Mesenchymal stem cell (in vitro differentiated cells and primary cell): ENCODE measurements around the gene RPS6KA5.
"Not testable (repeated sequence)": the region's sequence is repeated elsewhere in the genome, so short reads cannot be mapped to it uniquely, and the experiment has no call there.

Source experiments
- DNase-seq: peaks from one replicate; pipeline ENCODE4 v3.0.0-alpha.2; 2013
- H2AFZ ChIP-seq: one replicate; pipeline ENCODE4 v1.6.1; 2013; ENCODE audit warnings: low read depth, mild to moderate bottlenecking, control low read depth, inconsistent platforms, low read length, moderate library complexity
- H2AK5ac ChIP-seq: 2 replicates; pipeline ENCODE4 v1.6.1; 2013; ENCODE audit warnings: low read length, moderate library complexity, mild to moderate bottlenecking, inconsistent platforms; ENCODE audit not compliant: severe bottlenecking
- H2BK120ac ChIP-seq: one replicate; pipeline ENCODE4 v1.6.1; 2013; ENCODE audit warnings: low read depth, mild to moderate bottlenecking, inconsistent platforms, low read length, moderate library complexity
- H2BK12ac ChIP-seq, 2 experiments: one replicate each; pipeline ENCODE4 v1.6.1; 2013; ENCODE audit warnings: inconsistent platforms in 2 of 2, low read length in 2 of 2, mild to moderate bottlenecking in 2 of 2, moderate library complexity in 2 of 2, control low read depth in 1 of 2
- H2BK15ac ChIP-seq: one replicate; pipeline ENCODE4 v1.6.1; 2013; ENCODE audit warnings: mild to moderate bottlenecking, low read depth, inconsistent platforms; ENCODE audit not compliant: poor library complexity, severe bottlenecking
- H2BK5ac ChIP-seq: 2 replicates; pipeline ENCODE4 v1.6.1; 2013; ENCODE audit warnings: low read depth, mild to moderate bottlenecking, low read length, control low read depth, inconsistent platforms; ENCODE audit not compliant: poor library complexity, severe bottlenecking
- H3K14ac ChIP-seq, 2 experiments: one replicate each; pipeline ENCODE4 v1.6.1; 2013; ENCODE audit warnings: inconsistent platforms in 2 of 2, low read length in 2 of 2, control low read depth in 1 of 2, mild to moderate bottlenecking in 1 of 2, moderate library complexity in 1 of 2
- H3K18ac ChIP-seq, 2 experiments: one replicate each; pipeline ENCODE4 v1.6.1; 2013; ENCODE audit warnings: inconsistent platforms in 2 of 2, low read length in 2 of 2, control low read depth in 1 of 2, low read depth in 1 of 2, mild to moderate bottlenecking in 1 of 2
- H3K23ac ChIP-seq, 2 experiments: one replicate each; pipeline ENCODE4 v1.6.1; 2013; ENCODE audit warnings: inconsistent platforms in 2 of 2, low read length in 2 of 2, mild to moderate bottlenecking in 2 of 2, moderate library complexity in 2 of 2, control low read depth in 1 of 2
- H3K27ac ChIP-seq: 2 replicates; pipeline ENCODE4 v1.5.1; 2013; ENCODE audit warnings: mild to moderate bottlenecking, moderate library complexity, low read length, control low read depth, inconsistent platforms; ENCODE audit not compliant: poor library complexity, severe bottlenecking
- H3K27me3 ChIP-seq, 2 experiments: 2 replicates each; pipeline versions ENCODE4 v1.6.1 to v1.7.0; 2013; ENCODE audit warnings: low read length in 2 of 2, mild to moderate bottlenecking in 2 of 2, moderate library complexity in 2 of 2, control low read depth in 1 of 2, inconsistent platforms in 1 of 2; ENCODE audit not compliant: control insufficient read depth in 1 of 2, insufficient read depth in 1 of 2
- H3K36me3 ChIP-seq, 2 experiments: 2 replicates each; pipeline versions ENCODE4 v1.6.1 to v1.7.0; 2013; ENCODE audit warnings: low read length in 2 of 2, control low read depth in 1 of 2, inconsistent platforms in 1 of 2, low read depth in 1 of 2, mild to moderate bottlenecking in 1 of 2; ENCODE audit not compliant: insufficient read depth in 2 of 2, control insufficient read depth in 1 of 2
- H3K4ac ChIP-seq, 2 experiments: one replicate each; pipeline ENCODE4 v1.6.1; 2013; ENCODE audit warnings: inconsistent platforms in 2 of 2, low read length in 2 of 2, mild to moderate bottlenecking in 2 of 2, moderate library complexity in 2 of 2, control low read depth in 1 of 2, low read depth in 1 of 2
- H3K4me1 ChIP-seq: 2 replicates; pipeline ENCODE4 v1.6.1; 2013; ENCODE audit warnings: low read depth, low read length, control low read depth; ENCODE audit not compliant: control insufficient read depth, insufficient read depth
- H3K4me2 ChIP-seq: 2 replicates; pipeline ENCODE4 v1.6.1; 2013; ENCODE audit warnings: low read length, mild to moderate bottlenecking, inconsistent platforms; ENCODE audit not compliant: poor library complexity, severe bottlenecking
- H3K4me3 ChIP-seq, 2 experiments: 2 replicates each; pipeline versions ENCODE4 v1.5.1 to v1.7.0; 2013; ENCODE audit warnings: low read length in 2 of 2, mild to moderate bottlenecking in 2 of 2, control low read depth in 1 of 2, low read depth in 1 of 2; ENCODE audit not compliant: insufficient read depth in 1 of 2
- H3K79me1 ChIP-seq: replicated peaks from 2 replicates; pipeline ENCODE4 v1.6.1; 2013; ENCODE audit warnings: mild to moderate bottlenecking, control low read depth, low read length, inconsistent platforms; ENCODE audit not compliant: poor library complexity, severe bottlenecking
- H3K9ac ChIP-seq: 2 replicates; pipeline ENCODE4 v1.7.0; 2013; ENCODE audit warnings: mild to moderate bottlenecking, low read length, moderate library complexity
- H3K9me3 ChIP-seq: 2 replicates; pipeline ENCODE4 v1.7.0; 2013; ENCODE audit warnings: mild to moderate bottlenecking, low read length; ENCODE audit not compliant: control insufficient read depth
- H4K8ac ChIP-seq: one replicate; pipeline ENCODE4 v1.6.1; 2013; ENCODE audit warnings: inconsistent platforms, mild to moderate bottlenecking, low read length, moderate library complexity
- H4K91ac ChIP-seq: one replicate; pipeline ENCODE4 v1.6.1; 2013; ENCODE audit warnings: mild to moderate bottlenecking, low read length, inconsistent platforms
- WGBS: methylation state at CpG from one replicate; pipeline ENCODE4 v1.1.7; 2013; ENCODE audit warnings: mixed read lengths; 5-methylcytosine and 5-hydroxymethylcytosine counted together

The RPS6KA5 gene

GRCh38 chr14:91088585-91089235 is 28.3 kb upstream of the RPS6KA5 start:
- Histone ChIP-seq H2BK15ac (no peak overlapping the region), H3K79me1 (no peaks in the 10 kb centered on the region), H2AFZ (no peak overlapping the region), H3K27ac (no peak overlapping the region), H4K8ac (no peak overlapping the region), H3K4ac (no peak overlapping the region), H3K9me3 (no peaks in the 10 kb centered on the region), H3K14ac (no peak overlapping the region), H3K9ac (no peak overlapping the region), H3K23ac (no peak overlapping the region), H3K27me3 (peaks cover 0 to 9% of the 10 kb centered on the region in 2 experiments), H3K4me1 (no peaks in the 10 kb centered on the region), H3K4me2 (no peak overlapping the region), H3K18ac (no peak overlapping the region), H2BK12ac (no peak overlapping the region), H2BK5ac (no peak overlapping the region), H4K91ac (no peak overlapping the region), H3K36me3 (no peaks in the 10 kb centered on the region), H2BK120ac (no peak overlapping the region), H3K4me3 (no peak overlapping the region), H2AK5ac (no peak overlapping the region)
- DNase-seq, result no peak
- 85% methylated on average over 5 of the region's 5 CpGs for WGBS

GRCh38 chr14:91087470-91087869 is 27.0 kb upstream of the RPS6KA5 start:
- not testable (repeated sequence) for H3K79me1 ChIP-seq, H2BK15ac ChIP-seq, H3K9me3 ChIP-seq, H2AFZ ChIP-seq, H3K4me1 ChIP-seq, H2BK12ac ChIP-seq, H2BK5ac ChIP-seq, H3K9ac ChIP-seq, H4K91ac ChIP-seq, H3K4me2 ChIP-seq, H3K23ac ChIP-seq, H3K4me3 ChIP-seq, H3K4ac ChIP-seq, H3K18ac ChIP-seq, H3K27ac ChIP-seq, H2AK5ac ChIP-seq, H3K36me3 ChIP-seq, H3K14ac ChIP-seq, H3K27me3 ChIP-seq, H2BK120ac ChIP-seq, DNase-seq, H4K8ac ChIP-seq
- WGBS, result 97% methylated on average over 4 of the region's 5 CpGs

- WGBS, result 51% methylated on average over 2 of the region's 2 CpGs
- Histone ChIP-seq H2AK5ac (no peak overlapping the region), H3K9ac (no peak overlapping the region), H3K79me1 (no peaks in the 10 kb centered on the region), H3K4me2 (no peak overlapping the region), H3K27me3 (no peaks in the 10 kb centered on the region), H4K8ac (no peak overlapping the region), H3K14ac (no peak overlapping the region), H3K27ac (no peak overlapping the region), H2AFZ (no peak overlapping the region), H3K4me3 (no peak overlapping the region), H3K4ac (no peak overlapping the region), H2BK5ac (no peak overlapping the region), H2BK120ac (no peak overlapping the region), H2BK15ac (no peak overlapping the region), H4K91ac (no peak overlapping the region), H3K18ac (no peak overlapping the region), H3K23ac (no peak overlapping the region), H2BK12ac (no peak overlapping the region), H3K4me1 (no peaks in the 10 kb centered on the region), H3K36me3 (no peaks in the 10 kb centered on the region), H3K9me3 (no peaks in the 10 kb centered on the region)
- no peak for DNase-seq
Measured at GRCh38 chr14:91084516-91084915, 24.1 kb upstream of the RPS6KA5 start.

- Histone ChIP-seq H3K27ac (no peak overlapping the region), H2AFZ (no peak overlapping the region), H3K9me3 (no peaks in the 10 kb centered on the region), H2BK15ac (no peak overlapping the region), H2BK12ac (no peak overlapping the region), H3K27me3 (no peaks in the 10 kb centered on the region), H4K91ac (no peak overlapping the region), H3K4ac (no peak overlapping the region), H3K4me3 (no peak overlapping the region), H3K36me3 (no peaks in the 10 kb centered on the region), H3K4me2 (no peak overlapping the region), H3K4me1 (no peaks in the 10 kb centered on the region), H3K23ac (no peak overlapping the region), H2BK120ac (no peak overlapping the region), H4K8ac (no peak overlapping the region), H3K18ac (no peak overlapping the region), H3K79me1 (no peaks in the 10 kb centered on the region), H3K9ac (no peak overlapping the region), H2AK5ac (no peak overlapping the region), H2BK5ac (no peak overlapping the region), H3K14ac (no peak overlapping the region)
- DNase-seq, result no peak
- 100% methylated on average over 1 of the region's 3 CpGs for WGBS
Measured at GRCh38 chr14:91082282-91082681, 21.8 kb upstream of the RPS6KA5 start.
